Activated naive CD8-positive, alpha-beta T cell treated with anti-CD3 and anti-CD28 coated beads, Interleukin-2, amount 10 ng/mL, durations not matched to agents 7 days and 5 days (primary cell): ENCODE data around the gene LMX1A. TPM values are rescaled to one million over a fixed set of nuclear protein-coding genes. Genes with fewer than 3 reads are reported as not detected.

Experiments used
- ATAC-seq: fragments of 150-1000 bp; cut with Tn5 transposase; one replicate; pipeline ENCODE4 v1.10.0; 2021; ENCODE audit warnings: low read depth, moderate library complexity
- POLR2A ChIA-PET: fragments of 350-600 bp; sonication (Branson Sonifier 250); formaldehyde crosslinking; loops from one replicate; lab custom pipeline; 2021; ENCODE audit warnings: antibody characterized with exemption; lab: Charles Lee
- DNase-seq: peaks from one replicate; pipeline ENCODE4 v3.0.0; 2021
- H3K27ac Mint-ChIP-seq: one replicate; pipeline ENCODE4 v1.8.0; 2022; ENCODE audit warnings: mild to moderate bottlenecking, mixed read lengths
- H3K27me3 Mint-ChIP-seq: one replicate; pipeline ENCODE4 v1.8.0; 2022; ENCODE audit warnings: mild to moderate bottlenecking, moderate library complexity, mixed read lengths
- H3K36me3 Mint-ChIP-seq: one replicate; pipeline ENCODE4 v1.8.0; 2021; ENCODE audit warnings: mild to moderate bottlenecking, mixed read lengths
- H3K4me1 Mint-ChIP-seq: one replicate; pipeline ENCODE4 v1.8.0; 2021; ENCODE audit warnings: mixed read lengths
- H3K4me3 Mint-ChIP-seq: one replicate; pipeline ENCODE4 v1.8.0; 2022; ENCODE audit warnings: mild to moderate bottlenecking, moderate library complexity, mixed read lengths
- H3K9me3 Mint-ChIP-seq: one replicate; pipeline ENCODE4 v1.8.0; 2021; ENCODE audit warnings: mixed read lengths
- total RNA-seq, 2 experiments: library from RNA; stranded (reverse); gene quantifications; one replicate each; pipeline ENCODE4 v1.2.3, GENCODE V29; 2021

Gene LMX1A
- total RNA-seq, 2 experiments from 2014 or later: not detected

DNA sequence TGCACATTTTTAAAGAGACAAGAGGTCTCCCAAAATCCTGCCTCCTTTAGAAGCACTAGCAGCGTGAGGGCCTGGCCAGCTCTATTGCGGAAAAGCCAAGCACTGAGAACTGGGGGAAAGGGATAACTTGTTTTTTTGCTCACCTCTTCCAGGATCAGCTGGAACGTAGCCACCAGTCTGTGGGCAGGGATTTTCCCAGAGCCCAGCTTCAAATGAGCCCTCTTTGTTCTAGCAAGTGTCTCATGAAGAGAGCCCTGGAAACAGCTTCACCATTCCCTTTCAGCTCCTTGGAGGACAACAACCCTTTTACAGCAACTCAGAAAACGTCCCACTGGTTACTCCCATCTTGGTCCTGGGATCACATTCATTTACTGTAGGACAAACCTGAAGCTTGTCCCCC lies 195.4 kb downstream of the LMX1A start:
- ATAC-seq (no peak), DNase-seq (no peak)
- Mint-ChIP-seq H3K36me3 (no peaks in the 10 kb centered on the region), H3K27me3 (no peaks in the 10 kb centered on the region), H3K27ac (no peak overlapping the region), H3K4me1 (no peaks in the 10 kb centered on the region), H3K4me3 (no peak overlapping the region), H3K9me3 (no peaks in the 10 kb centered on the region)
- POLR2A ChIA-PET: no interaction called here

DNA sequence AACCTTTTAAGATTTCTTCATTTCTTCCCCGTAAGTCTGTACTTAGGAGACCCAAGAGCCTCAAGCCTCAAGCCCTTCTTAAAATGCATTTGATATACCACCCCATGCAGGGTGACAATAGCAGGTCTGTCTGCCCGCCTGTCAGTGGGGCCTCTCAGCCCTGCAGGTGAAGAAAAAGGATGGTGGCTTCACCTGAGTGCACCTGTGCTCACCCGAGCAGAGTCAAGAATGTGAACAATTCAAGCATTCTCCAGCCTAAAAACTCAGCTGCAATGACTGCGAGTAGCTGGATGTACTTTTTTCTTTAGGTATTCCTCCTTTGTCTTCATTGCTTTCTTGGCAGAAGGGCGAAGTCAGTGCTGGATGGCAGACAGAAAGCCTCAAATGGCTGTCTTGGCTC lies 203.3 kb downstream of the LMX1A start:
- no peak overlapping the region for H3K4me3 Mint-ChIP-seq
- no peak overlapping the region for H3K27ac Mint-ChIP-seq
- H3K36me3 Mint-ChIP-seq: no peaks in the 10 kb centered on the region
- no peaks in the 10 kb centered on the region for H3K4me1 Mint-ChIP-seq
- DNase-seq: no peak
- no peak for ATAC-seq
- H3K9me3 Mint-ChIP-seq: no peaks in the 10 kb centered on the region
- H3K27me3 Mint-ChIP-seq: no peaks in the 10 kb centered on the region
- POLR2A ChIA-PET: no interaction called here

DNA sequence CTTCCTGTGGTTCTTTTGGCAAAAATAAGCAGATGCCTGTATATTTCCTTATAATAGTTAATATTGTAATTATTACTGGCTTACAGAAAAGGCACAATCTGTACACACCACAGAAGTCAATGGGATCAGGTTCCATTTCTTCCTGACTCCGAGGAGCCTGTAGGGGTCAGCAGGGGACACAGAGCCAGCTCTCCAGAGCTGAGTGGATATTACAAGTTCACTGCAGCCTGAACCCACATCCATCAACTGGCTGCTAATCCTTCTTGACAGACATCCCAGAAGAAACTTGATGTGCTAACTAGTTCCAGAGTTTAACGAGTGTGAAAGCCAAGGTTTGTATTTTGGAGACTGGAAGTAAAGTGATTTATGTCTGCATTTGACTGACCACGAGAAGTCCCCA lies 203.8 kb downstream of the LMX1A start:
- POLR2A ChIA-PET: no interaction called here
- H3K36me3 Mint-ChIP-seq: no peaks in the 10 kb centered on the region
- no peaks in the 10 kb centered on the region for H3K27me3 Mint-ChIP-seq
- no peaks in the 10 kb centered on the region for H3K4me1 Mint-ChIP-seq
- H3K4me3 Mint-ChIP-seq: no peak overlapping the region
- DNase-seq: no peak
- no peak for ATAC-seq
- no peak overlapping the region for H3K27ac Mint-ChIP-seq
- H3K9me3 Mint-ChIP-seq: no peaks in the 10 kb centered on the region

- ATAC-seq (no peak), DNase-seq (no peak)
- Mint-ChIP-seq H3K27ac (no peak overlapping the region), H3K4me3 (no peak overlapping the region), H3K27me3 (no peaks in the 10 kb centered on the region), H3K36me3 (no peaks in the 10 kb centered on the region), H3K4me1 (no peaks in the 10 kb centered on the region), H3K9me3 (no peaks in the 10 kb centered on the region)
- POLR2A ChIA-PET: no interaction called here
Observed at GRCh38 chr1:165152109-165152508, 204.4 kb downstream of the LMX1A start.

Other genes starting within 250 kb of the LMX1A start
- gene RXRG, start 88.4 kb upstream of the LMX1A start, total RNA-seq: not detected
- not detected for gene LRRC52, start 187.3 kb upstream of the LMX1A start, total RNA-seq